HG02938 (cell line): ENCODE measurements around the gene SPEN.
A peak's percentile ranks its signal among the peaks of the same experiment; 100 is the strongest.

Source experiments
- ATAC-seq: cut with Tn5 transposase; IDR thresholded peaks from one replicate; pipeline ENCODE4 v1.9.1; 2021; ENCODE audit warnings: mild to moderate bottlenecking, moderate library complexity; ENCODE audit not compliant: unreplicated experiment

Gene SPEN

DNA sequence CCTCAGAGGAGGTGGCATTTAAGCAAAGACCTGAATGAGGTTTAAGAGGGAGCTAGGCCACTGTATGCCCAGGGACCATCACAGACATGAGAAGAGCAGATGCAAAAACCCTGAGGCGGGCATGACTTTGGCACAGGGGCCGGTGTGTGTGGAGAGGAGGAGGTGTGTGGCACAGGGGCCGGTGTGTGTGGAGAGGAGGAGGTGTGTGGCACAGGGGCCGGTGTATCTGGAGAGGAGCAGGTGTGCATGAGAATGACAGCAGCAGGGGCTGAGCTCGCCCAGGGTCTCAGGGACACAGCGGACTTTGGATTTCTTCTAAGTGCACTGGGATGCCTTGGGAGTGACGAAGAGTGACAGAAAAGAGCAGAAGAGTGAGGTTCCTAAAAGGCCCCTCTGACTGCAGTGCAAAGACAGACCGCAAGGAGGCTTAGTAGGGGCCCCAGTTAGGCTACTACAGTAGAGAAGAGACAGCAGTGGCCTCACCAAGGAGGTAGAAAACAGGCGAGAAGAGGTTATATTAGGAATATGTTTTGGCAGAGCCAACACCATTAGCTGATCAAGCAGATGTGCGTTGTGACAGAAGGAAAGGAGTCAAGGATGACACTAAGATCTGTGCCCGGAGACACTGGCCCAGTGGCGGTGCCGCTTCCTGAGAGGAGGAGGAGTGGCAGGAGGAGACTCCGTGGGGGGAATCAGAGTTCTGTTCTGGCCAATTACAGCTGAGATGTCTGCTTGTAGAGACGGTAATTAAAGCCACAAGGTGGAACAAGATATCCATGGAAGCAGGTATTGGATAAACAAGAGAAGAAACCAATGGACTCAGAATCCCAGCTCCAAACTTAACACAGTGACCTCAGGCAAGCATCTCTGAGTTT is 110.0 kb downstream of the SPEN start:
- ATAC-seq, result no peak

DNA sequence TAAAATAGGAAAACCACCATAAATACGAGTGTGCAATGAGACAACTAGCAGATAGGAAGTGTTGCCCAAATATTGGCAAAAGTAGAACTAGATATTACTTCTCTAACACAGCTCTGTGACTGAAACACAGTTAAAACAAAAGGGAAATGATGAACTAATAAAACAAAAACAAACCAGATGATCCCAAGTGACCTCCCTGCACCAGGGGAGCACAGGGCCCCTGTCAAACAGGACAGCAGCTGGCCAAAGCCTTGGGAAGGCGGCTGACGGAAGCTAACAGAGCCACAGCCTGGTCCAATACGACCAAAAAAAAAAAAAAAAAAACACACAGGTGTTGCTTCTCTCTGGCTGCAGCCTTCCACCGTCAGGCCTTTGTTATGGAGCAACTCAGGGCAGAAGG is 110.6 kb downstream of the SPEN start:
- ATAC-seq, result no peak

DNA sequence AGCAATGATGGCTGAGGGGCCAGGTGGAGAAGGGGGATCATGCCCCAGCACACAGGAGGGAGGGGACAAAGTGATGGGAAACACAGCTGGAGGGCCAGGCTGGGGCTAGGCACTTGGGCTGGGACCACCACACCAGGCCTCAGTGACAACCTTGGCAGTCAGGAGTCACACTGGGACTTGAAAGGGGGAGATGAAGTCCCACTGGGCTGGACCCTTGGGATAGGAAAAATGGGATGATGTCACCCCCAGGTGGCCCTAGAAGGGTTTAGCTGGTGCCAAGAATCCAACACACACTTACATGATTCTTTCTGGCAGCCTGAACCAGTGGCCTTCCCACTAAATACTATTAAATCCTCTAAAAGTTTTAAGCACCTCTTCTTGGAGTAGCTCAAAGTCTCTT is 111.3 kb downstream of the SPEN start:
- ATAC-seq, result no peak

DNA sequence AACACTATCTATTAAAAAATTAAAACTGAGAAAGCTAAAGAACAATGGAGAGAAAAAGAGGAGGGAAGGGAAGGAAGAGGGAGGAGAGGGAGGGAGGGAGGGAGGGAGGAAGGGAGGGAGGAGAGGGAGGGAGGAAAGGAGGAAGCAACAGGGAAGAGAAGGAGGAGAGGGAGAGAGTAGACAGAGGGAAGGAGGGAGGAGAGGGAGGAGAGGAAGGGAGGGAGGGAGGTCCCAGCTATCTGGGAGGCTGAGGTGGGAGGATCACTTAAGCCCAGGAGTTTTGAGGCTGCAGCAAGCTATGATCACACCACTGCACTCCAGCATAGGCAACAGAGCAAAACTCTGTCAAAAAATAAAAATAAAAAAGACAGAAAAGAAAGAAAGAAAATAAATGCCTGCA is 111.9 kb downstream of the SPEN start:
- no peak for ATAC-seq

DNA sequence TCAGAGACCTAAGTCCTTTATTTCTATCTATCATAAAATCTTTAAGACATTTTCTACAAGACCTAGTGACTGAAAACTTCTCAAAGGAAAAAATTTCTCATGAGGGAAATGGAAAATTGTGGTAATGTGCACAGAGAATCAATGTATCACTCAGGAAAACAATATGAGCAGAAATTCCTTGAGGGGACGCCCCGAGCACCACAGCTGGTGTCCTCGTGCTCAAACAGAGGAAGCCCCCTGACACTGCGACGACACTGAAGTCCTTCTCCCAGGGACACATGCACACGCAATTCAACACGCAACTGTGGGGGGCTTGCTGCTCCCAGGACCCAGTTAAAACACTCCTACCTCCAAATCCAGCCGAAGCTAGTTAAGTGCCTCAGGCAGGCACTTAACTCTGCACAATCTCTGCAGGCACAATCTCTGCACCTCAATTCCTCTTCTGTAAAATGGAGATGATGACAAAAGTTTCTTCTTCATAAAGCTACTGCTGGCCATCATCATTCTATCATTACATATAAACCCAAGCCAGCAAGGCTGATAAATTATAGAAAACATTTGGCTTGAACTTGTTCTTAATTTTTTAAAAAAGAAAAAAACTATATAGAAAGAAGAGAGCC is 112.4 kb downstream of the SPEN start:
- no peak for ATAC-seq

DNA sequence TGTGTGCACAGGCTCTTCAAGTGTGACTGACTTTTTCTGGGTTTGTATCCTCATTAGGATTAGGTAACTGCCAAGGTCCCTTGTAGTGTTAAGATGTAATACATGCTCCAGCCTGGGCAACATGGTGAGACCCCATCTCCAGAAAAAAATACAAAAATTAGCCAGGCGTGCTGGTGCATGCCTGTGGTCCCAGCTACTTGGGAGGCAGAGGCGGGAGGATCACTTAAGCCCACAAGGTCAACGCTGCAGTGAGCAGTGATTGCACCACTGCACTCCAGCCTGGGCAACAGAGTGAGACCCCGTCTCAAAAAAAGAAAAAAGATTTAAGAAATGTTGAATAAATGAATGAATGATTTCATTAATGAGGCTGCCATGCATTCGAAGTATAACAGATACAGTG is 113.3 kb downstream of the SPEN start:
- no peak for ATAC-seq

DNA sequence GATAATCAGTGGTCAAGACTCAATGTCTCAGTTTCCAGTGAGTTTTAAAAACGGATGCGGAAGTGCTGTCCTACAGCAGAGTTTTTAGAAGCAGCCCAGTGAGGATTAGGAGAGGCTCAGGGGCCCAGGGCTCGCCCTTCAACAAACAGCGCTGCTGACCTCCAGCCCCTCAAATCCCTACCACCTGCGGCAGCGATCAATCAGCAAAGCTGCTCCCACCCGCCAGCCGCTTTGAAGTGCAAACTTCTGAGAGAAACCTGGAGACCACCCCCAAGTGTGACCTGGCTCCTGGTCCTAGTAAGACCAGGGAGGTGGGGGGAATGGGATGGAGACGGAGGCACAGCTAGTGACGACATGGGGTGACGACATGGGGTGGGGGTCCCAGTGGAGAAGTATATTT is 114.0 kb downstream of the SPEN start:
- no peak for ATAC-seq

DNA sequence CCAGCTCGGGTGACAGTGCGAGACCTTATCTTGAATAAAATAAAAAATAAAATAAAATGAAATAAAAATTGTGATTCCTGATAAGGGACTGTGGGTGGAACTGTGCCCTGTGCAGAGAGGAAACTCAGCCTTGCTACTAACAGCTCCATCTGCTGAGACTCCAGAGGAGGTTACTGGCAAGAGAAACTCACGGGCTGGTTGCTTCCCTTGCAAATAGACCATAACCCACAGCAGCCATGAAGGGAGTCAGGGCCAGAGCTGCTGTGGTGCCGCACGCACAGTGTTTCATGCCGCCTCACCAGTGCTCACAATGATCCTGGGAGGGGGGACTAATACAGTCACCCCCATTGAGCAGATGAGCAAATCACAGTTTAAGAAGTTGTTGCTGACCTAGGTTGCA is 114.7 kb downstream of the SPEN start:
- no peak for ATAC-seq

DNA sequence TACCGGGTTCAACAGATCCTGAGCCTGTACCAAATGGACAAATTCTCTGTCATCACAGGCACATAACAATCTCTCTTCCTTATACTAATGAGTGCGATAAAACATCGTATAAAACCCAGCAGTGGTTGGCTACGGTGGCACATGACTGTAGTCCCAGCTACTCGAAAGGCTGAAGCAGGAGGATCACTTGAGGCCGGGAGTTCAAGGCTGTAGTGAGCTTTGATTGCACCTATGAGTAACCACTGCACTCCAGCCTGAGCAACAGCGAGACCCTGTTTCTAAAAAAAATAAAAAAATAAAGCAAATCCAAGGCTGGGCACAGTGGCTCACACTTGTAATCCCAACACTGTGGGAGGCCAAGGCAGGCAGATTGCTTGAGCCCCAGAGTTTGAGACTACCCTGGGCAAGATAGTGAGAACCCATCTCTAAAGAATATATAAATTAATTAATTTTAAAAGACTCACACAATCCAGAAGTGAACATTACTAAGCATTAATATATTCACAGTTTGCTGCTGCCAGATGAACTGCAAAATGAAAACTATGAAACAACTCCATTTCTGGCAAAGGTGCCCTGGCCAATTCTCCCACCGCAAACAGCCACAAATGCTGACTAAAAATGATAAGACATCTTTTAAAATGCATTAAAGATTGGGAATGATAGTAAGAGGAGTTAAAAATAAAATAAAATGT is 115.3 kb downstream of the SPEN start:
- no peak for ATAC-seq

DNA sequence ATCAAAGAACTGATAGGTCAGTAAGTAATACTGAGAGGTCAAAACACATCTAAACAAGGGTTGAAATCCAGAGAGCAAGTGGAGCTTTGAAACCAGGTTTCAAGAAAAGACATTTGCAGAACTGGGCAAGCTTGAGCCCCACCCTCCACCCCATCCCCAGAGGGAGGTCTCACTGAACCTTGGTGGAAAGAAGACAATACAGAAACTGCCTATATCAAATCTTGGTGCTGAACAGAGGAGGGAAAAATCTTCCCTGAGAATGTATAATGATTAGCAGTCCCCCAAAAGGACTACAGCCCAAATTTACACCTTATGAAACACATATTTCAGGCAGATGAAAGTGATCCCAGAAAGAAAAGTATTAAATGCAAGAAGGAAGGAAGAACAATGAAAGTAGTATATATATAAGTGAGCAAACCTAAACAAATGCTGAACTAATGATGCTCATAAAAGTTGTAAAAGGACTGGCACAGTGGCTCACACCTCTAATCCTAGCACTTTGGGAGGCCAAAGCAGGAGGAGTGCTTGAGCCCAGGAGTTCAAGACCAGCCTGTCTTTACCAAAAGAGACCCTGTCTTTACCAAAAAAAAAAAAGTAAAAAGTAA is 116.0 kb downstream of the SPEN start:
- no peak for ATAC-seq

DNA sequence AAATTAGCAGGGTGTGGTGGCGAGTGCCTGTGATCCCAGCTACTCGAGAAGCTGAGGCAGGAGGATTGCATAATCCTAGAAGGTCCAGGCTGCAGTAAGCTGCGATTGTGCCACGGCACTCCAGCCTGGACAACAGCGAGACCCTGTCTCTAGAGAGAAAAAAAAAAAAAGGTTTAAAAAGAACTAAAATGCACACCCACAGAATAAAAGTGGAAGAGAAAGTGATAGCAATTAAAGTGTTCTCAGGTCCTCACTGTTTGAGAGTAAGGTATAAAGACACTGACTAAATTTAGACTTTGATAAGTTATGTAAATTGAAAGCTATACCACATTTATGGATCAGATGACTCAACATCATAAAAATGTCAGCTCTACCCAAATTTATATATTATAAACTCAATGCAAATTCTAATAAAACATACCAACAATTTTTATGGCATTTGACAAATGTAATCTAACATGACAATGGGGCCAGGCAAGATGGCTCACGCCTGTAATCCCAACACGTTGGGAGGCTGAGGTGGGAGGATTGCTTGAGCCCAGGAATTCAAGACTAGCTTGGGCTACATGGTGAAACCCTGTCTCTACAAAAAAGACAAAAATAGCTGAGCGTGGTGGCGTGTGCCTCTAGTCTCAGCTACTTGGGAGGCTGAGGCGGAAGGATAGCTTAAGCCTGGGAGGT is 116.6 kb downstream of the SPEN start:
- ATAC-seq, result no peak

DNA sequence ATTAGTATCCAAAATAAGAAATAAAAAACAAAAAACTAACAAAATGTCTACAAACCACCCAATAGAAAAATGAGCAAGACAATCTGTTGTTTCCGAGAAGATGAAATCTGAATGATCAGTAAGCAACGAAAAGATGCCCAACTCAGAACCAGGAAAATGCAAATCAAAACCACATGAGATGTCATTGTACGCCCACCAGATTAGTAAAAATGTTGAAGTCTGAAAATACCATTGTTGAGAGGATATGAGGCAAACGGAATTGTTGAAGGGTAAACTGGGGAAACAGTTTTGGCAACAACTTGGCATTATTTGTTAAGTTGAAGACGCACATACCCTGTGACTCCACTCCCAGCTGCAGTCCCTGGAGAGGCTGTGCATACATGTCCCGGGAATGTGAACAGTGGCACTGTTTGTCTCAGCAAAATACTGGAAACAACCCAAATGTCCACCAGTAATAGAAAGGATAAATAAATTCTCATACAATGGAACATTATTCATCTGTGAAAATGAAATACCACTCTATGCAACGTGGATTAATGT is 117.8 kb downstream of the SPEN start:
- ATAC-seq, result no peak

DNA sequence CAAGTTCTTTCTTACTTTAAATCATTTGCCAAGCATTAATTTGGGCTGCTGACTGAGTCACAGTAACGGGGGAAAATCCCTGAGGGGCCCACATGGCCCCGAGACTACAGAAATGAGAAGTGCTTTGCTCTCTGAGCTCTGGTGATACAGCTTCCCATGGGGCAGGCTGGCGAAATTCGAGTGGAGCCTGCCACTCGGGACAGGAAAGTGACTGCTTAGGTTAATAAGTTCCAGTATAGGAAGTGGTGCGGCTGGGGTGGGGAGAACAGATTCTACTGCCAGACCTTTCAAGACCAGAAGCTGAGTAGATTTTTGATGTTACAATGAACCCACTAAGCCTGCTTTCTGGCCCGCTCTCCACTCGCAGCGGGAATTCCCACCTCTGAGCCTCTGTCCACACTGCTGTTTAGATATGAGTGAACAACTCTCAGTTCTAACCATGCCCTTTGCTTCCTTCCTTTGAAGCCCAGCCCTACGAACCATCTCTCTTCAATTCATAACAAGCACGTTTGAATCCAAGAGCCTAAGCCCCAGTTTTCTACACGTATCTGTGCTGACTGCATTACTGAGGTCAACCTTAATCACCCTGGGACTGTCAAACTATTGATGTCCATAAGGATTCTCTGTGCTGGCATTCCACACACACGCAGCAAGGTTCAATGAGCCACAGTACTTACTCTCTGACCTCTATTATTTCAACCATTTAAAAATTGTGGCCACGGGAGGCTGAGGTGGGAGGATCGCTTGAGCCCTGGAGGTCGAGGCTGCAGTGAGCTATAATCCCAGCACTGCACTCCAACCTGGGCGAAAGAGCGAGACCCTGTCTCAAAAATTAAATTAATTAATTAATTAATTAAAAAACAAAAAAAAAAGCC is 118.8 kb downstream of the SPEN start:
- peak; percentile 78 for ATAC-seq

DNA sequence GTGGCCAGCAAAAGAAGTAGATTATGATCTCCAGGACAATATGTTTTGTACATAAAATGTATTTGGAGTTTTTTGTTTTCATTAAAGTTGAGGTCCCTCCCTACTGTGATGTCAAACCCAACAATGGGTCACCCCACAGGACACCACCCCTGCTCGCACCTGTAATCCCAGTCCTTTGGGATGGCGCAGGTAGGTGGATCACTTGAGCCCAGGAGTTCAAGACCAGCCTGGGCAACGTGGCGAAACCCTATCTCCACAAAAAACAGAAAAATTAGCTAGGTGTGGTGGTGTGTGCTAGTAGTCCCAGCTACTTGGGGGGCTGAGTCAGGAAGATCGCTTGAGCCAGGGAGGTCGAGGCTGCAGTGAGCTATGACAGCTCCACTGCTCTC is 119.4 kb downstream of the SPEN start:
- no peak for ATAC-seq

DNA sequence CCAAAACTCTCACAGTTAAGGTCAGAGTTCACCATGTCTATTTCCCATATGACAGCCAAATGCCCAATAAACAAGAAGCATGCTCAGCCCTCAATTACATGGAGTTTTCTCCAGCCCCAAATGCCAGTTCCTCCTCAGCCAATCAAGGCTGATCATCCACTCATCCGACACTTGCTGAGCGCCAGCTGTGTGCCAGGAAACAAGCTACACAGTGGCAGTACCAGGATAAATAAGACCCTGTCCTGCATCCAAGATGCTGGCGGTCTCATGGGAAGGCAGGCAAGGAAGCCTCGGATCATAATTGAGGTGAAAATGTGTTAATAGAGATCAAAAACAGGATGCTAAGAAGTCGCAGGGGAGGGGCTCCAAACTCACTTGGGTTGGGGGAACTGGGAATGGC is 120.7 kb downstream of the SPEN start:
- no peak for ATAC-seq

DNA sequence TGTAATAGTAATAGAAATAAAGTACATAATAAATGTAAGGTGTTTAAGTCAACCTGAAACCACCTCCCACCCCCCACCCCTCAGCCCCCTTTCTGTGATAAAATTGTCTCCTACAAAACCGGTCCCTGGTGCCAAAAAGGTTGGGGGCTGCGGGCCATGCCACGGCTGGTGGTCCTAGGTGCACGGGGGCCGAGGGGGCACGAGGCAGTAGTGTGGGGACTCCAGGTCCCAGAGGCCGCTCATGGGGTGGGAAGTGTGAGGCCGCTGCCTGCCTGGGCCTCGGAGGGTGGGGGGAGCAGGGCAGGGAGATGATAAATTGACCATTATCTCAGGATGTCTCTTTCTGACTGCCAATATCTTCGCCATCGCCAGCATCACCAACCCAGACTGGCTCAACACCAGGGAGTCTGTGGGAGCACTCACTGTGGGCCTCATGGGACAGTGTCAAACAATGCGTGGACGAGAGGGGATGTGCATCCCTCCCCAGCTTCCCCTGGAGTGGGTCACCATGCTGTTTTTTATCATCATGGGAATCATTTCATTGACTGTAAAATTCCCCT is 121.9 kb downstream of the SPEN start:
- ATAC-seq, result no peak

DNA sequence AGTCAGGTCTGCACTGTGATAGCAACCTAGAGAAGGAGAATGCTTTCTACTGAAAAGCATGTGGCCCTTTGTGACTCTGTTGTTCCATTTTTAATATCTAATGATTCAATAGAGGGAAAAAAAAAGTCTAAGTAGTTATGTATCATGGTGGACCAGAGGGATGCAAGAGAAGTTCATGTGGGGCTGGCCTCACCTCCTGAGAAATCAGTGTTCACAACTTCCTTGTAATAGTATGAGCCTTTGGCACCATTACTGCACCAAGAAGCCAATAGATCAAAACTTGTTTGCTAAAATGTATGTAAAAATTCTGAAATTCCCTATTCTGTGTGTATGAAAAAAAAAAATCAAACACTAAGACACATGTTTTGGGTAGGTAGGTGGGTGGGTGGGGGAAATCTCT is 123.4 kb downstream of the SPEN start:
- no peak for ATAC-seq

DNA sequence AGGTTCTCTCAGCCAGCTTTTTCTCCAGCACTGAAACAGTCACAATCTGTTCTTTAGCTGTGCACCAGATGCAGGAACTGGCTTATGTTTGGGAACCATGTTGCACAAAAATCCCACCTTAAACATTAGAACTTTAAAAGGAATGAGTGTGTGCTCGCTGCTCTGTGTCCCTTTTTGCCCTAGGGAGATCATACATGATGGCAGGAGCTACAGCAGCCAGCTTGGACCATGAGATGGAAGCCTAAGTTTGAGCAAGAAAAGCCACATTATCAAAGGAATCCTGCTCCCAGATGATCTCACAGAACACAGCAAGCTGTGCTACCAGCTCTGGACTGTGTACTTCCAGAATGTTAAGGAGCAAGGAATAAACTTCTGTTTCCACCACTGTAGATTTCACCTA is 124.9 kb downstream of the SPEN start:
- no peak for ATAC-seq

DNA sequence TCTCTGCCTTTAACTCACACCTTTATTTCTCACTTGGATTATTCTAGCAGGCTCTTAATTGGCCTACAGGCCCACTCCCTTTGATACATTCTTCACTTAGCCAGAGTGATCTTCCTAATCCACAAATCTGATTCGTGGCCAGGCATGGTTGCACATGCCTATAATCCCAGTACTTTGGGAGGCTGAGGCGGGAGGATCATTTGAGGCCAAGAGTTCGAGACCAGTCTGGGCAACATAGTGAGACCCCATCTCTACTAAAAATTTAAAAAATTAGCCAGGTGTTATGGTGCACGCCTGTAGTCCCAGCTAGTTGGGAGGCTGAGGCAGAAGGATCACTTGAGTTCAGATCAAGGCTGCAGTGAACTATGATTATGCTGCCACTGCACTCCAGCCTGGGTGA is 126.3 kb downstream of the SPEN start:
- ATAC-seq, result no peak

DNA sequence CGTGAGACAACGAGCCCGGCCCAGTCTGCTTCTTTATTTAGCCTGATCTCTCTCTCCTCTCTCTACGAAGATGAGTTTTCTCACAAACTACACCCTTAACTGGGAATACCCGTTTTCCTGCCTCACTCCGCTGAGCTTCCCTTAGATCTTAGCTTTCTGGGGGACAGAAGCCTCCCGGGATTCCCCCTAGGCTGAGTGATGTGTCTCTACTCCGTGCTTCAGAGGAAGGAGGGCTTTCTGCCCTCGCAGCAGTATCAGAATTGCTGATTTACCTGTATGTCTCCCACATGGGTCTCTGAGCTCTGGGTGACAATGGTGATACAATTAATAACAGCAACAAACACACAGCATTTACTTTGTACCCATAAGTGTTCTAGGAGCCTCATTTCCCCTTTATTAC is 127.3 kb downstream of the SPEN start:
- peak; percentile 21 for ATAC-seq
